ENCODE measurements around the gene CD38. TPM values are rescaled to one million over a fixed set of nuclear protein-coding genes. Genes with fewer than 3 reads are reported as not detected.

Gene CD38
- total RNA-seq, 1 experiment from 2014 or later = not detected

DNA sequence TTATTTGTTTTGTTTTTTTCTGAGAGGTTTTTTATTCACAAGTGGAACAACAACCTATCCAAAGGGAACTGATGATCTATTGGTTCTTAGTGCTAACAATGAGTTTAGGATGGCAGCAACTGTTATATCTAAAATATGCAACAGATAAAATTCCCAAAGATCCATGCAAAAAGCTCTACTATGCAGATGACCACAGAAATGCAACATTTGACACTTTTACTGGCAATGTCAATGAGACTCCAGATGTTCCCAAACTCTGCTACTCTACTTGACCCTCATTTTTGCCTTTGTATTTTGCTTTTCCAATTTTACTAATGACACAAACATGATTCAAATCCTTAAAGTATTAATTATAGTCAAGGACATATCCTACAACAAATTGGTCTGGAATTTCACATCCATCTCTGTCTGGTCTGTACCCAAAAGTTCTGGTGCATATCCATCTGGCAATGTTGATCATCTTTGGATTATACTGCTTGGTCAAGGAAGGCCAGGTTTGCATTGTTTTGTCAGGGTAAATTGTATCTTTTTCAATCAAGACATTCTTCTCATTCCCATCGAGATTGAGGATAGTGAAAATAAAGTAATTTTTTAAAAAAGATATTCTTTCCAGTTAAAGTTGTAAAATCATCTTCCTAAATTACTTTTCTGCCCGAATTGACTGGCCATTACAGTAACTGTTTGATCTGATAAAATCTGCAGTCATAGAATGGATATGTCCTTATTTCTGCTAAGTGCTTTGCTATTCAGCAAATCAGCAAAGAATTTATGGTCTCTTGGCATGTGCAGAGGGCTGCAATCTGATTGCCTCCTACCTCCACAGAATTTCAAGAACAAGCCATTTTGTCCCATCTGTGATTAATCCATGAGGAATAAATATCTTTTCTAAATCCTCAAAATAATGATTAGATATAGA is 86.8 kb downstream of the CD38 start:
- Histone ChIP-seq H3K9me3 (ENCODE audit: low read depth, low read length, poor library complexity, severe bottlenecking) (no peaks in the 10 kb centered on the region), H3K27ac (ENCODE audit: low read depth, low read length, poor library complexity, severe bottlenecking) (no peak overlapping the region), H3K4me1 (ENCODE audit: insufficient read depth, low read length, poor library complexity, severe bottlenecking) (no peaks in the 10 kb centered on the region), H3K36me3 (ENCODE audit: insufficient read depth, low read length, poor library complexity, severe bottlenecking) (no peaks in the 10 kb centered on the region), H3K4me3 (ENCODE audit: low read depth, low read length, poor library complexity, severe bottlenecking) (no peak overlapping the region), H3K27me3 (replicated peaks; ENCODE audit: insufficient read depth, low read depth, low read length, poor library complexity) (no peaks in the 10 kb centered on the region)
- intact Hi-C loops (cut with micrococcal nuclease; ENCODE audit: unreplicated experiment) = no loop called here
- TF ChIP-seq, protein P1, sequence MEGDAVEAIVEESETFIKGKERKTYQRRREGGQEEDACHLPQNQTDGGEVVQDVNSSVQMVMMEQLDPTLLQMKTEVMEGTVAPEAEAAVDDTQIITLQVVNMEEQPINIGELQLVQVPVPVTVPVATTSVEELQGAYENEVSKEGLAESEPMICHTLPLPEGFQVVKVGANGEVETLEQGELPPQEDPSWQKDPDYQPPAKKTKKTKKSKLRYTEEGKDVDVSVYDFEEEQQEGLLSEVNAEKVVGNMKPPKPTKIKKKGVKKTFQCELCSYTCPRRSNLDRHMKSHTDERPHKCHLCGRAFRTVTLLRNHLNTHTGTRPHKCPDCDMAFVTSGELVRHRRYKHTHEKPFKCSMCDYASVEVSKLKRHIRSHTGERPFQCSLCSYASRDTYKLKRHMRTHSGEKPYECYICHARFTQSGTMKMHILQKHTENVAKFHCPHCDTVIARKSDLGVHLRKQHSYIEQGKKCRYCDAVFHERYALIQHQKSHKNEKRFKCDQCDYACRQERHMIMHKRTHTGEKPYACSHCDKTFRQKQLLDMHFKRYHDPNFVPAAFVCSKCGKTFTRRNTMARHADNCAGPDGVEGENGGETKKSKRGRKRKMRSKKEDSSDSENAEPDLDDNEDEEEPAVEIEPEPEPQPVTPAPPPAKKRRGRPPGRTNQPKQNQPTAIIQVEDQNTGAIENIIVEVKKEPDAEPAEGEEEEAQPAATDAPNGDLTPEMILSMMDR (conservative IDR thresholded peaks at IDR 0.05; ENCODE audit: low read depth, low read length) = no peak
- no peak for TF ChIP-seq EZH2 (IDR thresholded peaks at IDR 0.05; ENCODE audit: borderline replicate concordance, low read depth, low read length, poor library complexity, severe bottlenecking)
- DNase-seq (ENCODE audit: low spot score) = no peak
- no TSS peak for BruUV-seq (replicated peaks)
- ChIA-PET CTCF (no interaction called here), POLR2A (ENCODE audit: low non-redundant PET) (no interaction called here)

DNA sequence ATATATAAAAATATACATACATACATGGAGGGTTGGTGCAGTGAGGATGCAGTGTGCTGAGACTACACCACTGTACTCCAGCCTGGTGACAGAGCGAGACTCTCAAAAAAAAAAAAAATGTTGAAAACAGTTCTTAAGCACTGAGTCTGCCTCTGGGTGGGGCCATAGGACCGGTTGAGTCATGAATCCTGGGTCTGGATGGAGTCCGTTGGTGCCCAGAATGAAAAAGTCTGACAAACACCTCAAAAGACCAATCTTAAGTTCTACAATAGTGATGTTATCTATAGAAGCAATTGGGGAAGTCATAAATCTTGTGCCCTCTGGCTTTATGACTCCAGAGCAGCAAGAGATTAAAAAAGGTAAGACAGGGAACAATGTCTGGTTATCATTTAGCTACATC is 90.0 kb downstream of the CD38 start:
- H3K36me3 ChIP-seq (ENCODE audit: insufficient read depth, low read length, poor library complexity, severe bottlenecking) = no peaks in the 10 kb centered on the region
- H3K27me3 ChIP-seq (replicated peaks; ENCODE audit: insufficient read depth, low read depth, low read length, poor library complexity) = no peaks in the 10 kb centered on the region
- TF ChIP-seq EZH2 (IDR thresholded peaks at IDR 0.05; ENCODE audit: borderline replicate concordance, low read depth, low read length, poor library complexity, severe bottlenecking) = no peak
- TF ChIP-seq, protein P1 (conservative IDR thresholded peaks at IDR 0.05; ENCODE audit: low read depth, low read length) = no peak
- no TSS peak for BruUV-seq (replicated peaks)
- no peak overlapping the region for H3K4me3 ChIP-seq (ENCODE audit: low read depth, low read length, poor library complexity, severe bottlenecking)
- H3K27ac ChIP-seq (ENCODE audit: low read depth, low read length, poor library complexity, severe bottlenecking) = no peak overlapping the region
- peak; percentile 43 for DNase-seq (ENCODE audit: low spot score)
- H3K4me1 ChIP-seq (ENCODE audit: insufficient read depth, low read length, poor library complexity, severe bottlenecking) = no peaks in the 10 kb centered on the region
- ChIA-PET POLR2A (ENCODE audit: low non-redundant PET) (no interaction called here), CTCF (no interaction called here)
- H3K9me3 ChIP-seq (ENCODE audit: low read depth, low read length, poor library complexity, severe bottlenecking) = no peaks in the 10 kb centered on the region
- intact Hi-C loops (cut with micrococcal nuclease; ENCODE audit: unreplicated experiment) = no loop called here

DNA sequence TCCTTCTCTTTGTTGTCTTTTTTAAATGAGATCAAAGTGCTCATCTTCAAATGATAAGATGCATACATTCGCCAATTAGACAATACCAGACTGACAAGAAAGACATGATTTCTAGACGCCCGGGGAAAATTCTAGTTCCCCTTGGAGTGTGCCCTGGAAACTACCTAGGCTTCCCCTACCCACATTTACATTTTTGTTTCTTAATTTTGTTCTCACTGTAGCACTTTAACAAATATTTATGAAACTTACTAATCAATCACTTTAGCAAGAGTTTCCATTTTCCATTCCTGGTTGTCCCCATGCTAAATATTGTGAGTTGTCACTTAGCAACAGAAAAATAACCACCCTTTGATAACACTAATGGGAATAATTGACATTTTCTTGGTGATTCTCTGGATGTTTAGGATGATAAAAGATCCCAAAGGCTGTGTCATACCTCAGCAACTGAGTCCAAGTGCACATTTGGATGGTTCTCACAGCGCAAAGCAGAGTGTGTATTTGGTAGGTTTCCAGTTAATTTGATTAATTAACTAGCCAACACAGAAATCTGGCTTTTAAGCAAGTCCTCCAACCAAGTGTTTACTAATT is 90.8 kb downstream of the CD38 start:
- POLR2A ChIA-PET (ENCODE audit: low non-redundant PET) = no interaction called here
- TF ChIP-seq, protein P1 (conservative IDR thresholded peaks at IDR 0.05; ENCODE audit: low read depth, low read length) = no peak
- TF ChIP-seq EZH2 (IDR thresholded peaks at IDR 0.05; ENCODE audit: borderline replicate concordance, low read depth, low read length, poor library complexity, severe bottlenecking) = no peak
- no peaks in the 10 kb centered on the region for H3K36me3 ChIP-seq (ENCODE audit: insufficient read depth, low read length, poor library complexity, severe bottlenecking)
- no peak for DNase-seq (ENCODE audit: low spot score)
- H3K27ac ChIP-seq (ENCODE audit: low read depth, low read length, poor library complexity, severe bottlenecking) = no peak overlapping the region
- H3K27me3 ChIP-seq (replicated peaks; ENCODE audit: insufficient read depth, low read depth, low read length, poor library complexity) = no peaks in the 10 kb centered on the region
- intact Hi-C loops (cut with micrococcal nuclease; ENCODE audit: unreplicated experiment) = no loop called here
- no TSS peak for BruUV-seq (replicated peaks)
- H3K9me3 ChIP-seq (ENCODE audit: low read depth, low read length, poor library complexity, severe bottlenecking) = no peaks in the 10 kb centered on the region
- H3K4me3 ChIP-seq (ENCODE audit: low read depth, low read length, poor library complexity, severe bottlenecking) = no peak overlapping the region
- CTCF ChIA-PET = no interaction called here
- no peaks in the 10 kb centered on the region for H3K4me1 ChIP-seq (ENCODE audit: insufficient read depth, low read length, poor library complexity, severe bottlenecking)

All from A673 (cell line).